Spleen (tissue), 11 donors: ENCODE measurements around the gene KPNA6. TPM values are rescaled to one million over a fixed set of nuclear protein-coding genes. Genes with fewer than 3 reads are reported as not detected.

ENCODE experiments used
- DNase-seq: peaks from one replicate; pipeline ENCODE4 v3.0.0-alpha.2; 2020
- H3K27ac ChIP-seq, 8 donors: fragments of 200-600 bp; sonication (generic) in 7 of 8; 1 replicate in 4 of 8; 2 replicates in 4 of 8; pipeline versions ENCODE4 v1.5.0 to v1.8.0; 2016 to 2021; ENCODE audit warnings: inconsistent platforms in 4 of 8, mild to moderate bottlenecking in 4 of 8, moderate library complexity in 1 of 8
- H3K27me3 ChIP-seq, 7 donors: fragments of 200-600 bp; sonication (generic) in 6 of 7; replicated peaks in 1 of 7; 1 replicate in 4 of 7; 2 replicates in 3 of 7; pipeline versions ENCODE4 v1.5.0 to v1.8.0; 2016 to 2021; ENCODE audit warnings: inconsistent platforms in 3 of 7, mild to moderate bottlenecking in 1 of 7
- H3K36me3 ChIP-seq, 6 donors: fragments of 200-600 bp; sonication (generic) in 5 of 6; 1 replicate in 4 of 6; 2 replicates in 2 of 6; pipeline versions ENCODE4 v1.5.0 to v1.8.0; 2016 to 2021; ENCODE audit warnings: inconsistent platforms in 2 of 6
- H3K4me1 ChIP-seq, 6 donors: fragments of 200-600 bp; sonication (generic) in 5 of 6; 1 replicate in 3 of 6; 2 replicates in 3 of 6; pipeline versions ENCODE4 v1.5.0 to v1.8.0; 2016 to 2021; ENCODE audit warnings: inconsistent platforms in 3 of 6
- H3K4me3 ChIP-seq, 8 donors: fragments of 200-600 bp; sonication (generic) in 7 of 8; 1 replicate in 4 of 8; 2 replicates in 4 of 8; pipeline versions ENCODE4 v1.5.0 to v1.8.0; 2016 to 2021; ENCODE audit warnings: inconsistent platforms in 4 of 8, mild to moderate bottlenecking in 4 of 8, moderate library complexity in 2 of 8
- H3K9me3 ChIP-seq, 8 donors: fragments of 200-600 bp; sonication (generic) in 7 of 8; 1 replicate in 4 of 8; 2 replicates in 4 of 8; pipeline versions ENCODE4 v1.5.0 to v1.8.0; 2016 to 2021; ENCODE audit warnings: inconsistent platforms in 4 of 8
- CTCF ChIP-seq, 11 experiments: fragments of 200-600 bp in 7 of 11; fragments of 450-650 bp in 4 of 11; sonication (generic) in 4 of 11; IDR thresholded peaks in 8 of 11; conservative IDR thresholded peaks in 3 of 11; 1 replicate in 7 of 11; 2 replicates in 4 of 11; pipeline versions ENCODE4 v1.4.0 to v1.8.0; 2016 to 2021; ENCODE audit warnings: antibody characterized with exemption in 11 of 11, inconsistent platforms in 4 of 11, mild to moderate bottlenecking in 1 of 11
- POLR2A ChIP-seq, 3 donors: fragments of 450-650 bp; IDR thresholded peaks; one replicate each; pipeline ENCODE4 v1.5.1; 2017; ENCODE audit warnings: antibody characterized with exemption in 3 of 3, mild to moderate bottlenecking in 1 of 3
- POLR2AphosphoS5 ChIP-seq, 3 donors: sonication (generic); formaldehyde crosslinking; IDR thresholded peaks; one replicate each; pipeline ENCODE4 v1.5.1; 2017; ENCODE audit warnings: antibody characterized with exemption in 3 of 3
- WGBS, 5 donors: extraction: QIAGEN DNeasy Blood & Tissue Kit in 3 of 5; methylation state at CpG; one replicate each; pipeline versions ENCODE4 v1.1.5 to v1.1.7; 2013 to 2018; 5-methylcytosine and 5-hydroxymethylcytosine counted together
- intact Hi-C: fragments of 100-400 bp; cut with DNase I; formaldehyde crosslinking; loops from one replicate; pipeline ENCODE4 v1.15.0; 2023; ENCODE audit warnings: low total_unique reads
- polyA plus RNA-seq, 3 donors: library from polyadenylated mRNA; stranded (reverse); fragments of 200-250 nt; gene quantifications; one replicate each; pipeline ENCODE4 v1.2.1, GENCODE V29; 2013
- total RNA-seq, 7 donors: library from RNA; depleted of rRNA in 3 of 7; stranded (reverse); fragments of >200 nt in 3 of 7; fragmentation: NEBNext Ultra II Directional in 4 of 7; extraction: Animal tissue kit (Norgen Biotek cat#: 25700) in 4 of 7; gene quantifications; one replicate each; pipeline versions ENCODE4 v1.1.0 to v1.2.1, GENCODE V29; 2016 to 2021
- donor health status: healthy with polysubstance abuse.
- donor health status: DM: no; HTN: no; CAD: no; lungs with moderate emphysema.
- donor health status: DM: no; HTN: no; CAD: no.
- donor health status: Bipolar disorder and iron deficiency.
- donor health status: healthy.
- donor health status: DM: no; HTN: no; CAD: no.
- donor health status: DM: yes; HTN: yes; CAD: no.

KPNA6 gene
- total and polyA plus RNA-seq, 10 donors: 3.5 to 57.1 (median 38.2) TPM

DNA sequence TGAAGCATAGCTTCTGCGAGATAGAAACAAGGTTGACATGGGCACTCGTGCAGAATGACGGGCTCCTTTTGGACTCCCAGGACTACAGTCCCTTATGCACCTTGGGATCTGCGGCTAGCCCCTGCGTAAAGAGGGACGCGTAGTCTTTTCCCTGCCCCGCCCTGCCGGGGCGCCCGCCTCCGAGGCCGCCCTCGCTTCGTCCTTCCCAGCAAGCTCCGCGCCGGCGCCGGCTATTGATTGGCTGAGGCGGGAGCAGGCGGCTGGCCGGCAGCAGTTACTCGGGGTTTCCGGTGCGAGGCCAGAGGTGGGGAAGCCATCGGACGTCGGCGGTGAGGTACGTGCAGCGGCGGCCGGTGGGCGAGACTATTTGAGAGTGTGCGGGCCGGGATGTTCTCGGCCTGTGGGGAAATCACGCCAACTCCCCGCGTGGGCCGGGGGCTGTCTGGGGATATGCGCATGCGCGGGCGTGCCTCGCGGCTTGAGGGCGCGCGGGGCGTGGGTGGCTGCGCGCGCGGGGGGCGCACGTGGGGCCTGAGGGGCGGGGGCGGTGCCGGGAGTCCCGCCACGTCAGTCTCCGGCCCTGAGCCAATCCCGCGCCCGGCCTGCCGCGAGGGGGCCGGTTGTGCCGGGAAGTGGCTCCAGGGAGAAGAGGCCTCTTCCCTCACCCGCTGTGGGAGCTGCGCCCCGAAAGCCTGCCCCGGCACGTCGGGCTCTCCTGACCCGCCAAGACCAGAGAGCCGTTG is 71.8 kb downstream of the KPNA6 start, which contains the start of gene TXLNA:
Gene TXLNA (plus strand): TSS at position 233 of the 743 bp plus-strand sequence. CDS start 671 bp downstream, outside the sequence.
- TF ChIP-seq POLR2AphosphoS5 (IDR thresholded peaks at IDR 0.05) (peak; percentile 85 to 94 (median 87)), POLR2A (IDR thresholded peaks at IDR 0.05) (peak in 1 of 3 donors; percentile 4), CTCF (IDR thresholded peaks at IDR 0.05 in 8 of 11, conservative IDR thresholded peaks at IDR 0.05 in 3 of 11) (peak in 6 of 11 experiments; percentile 11 to 43 (median 25))
- peak; percentile 99 for DNase-seq
- no peaks in the 10 kb centered on the region for H3K27me3 ChIP-seq
- H3K36me3 ChIP-seq: peaks cover 0 to 46% (median 23%) of the 10 kb centered on the region in 6 donors
- H3K4me3 ChIP-seq: peak within 1 kb of the TSS; percentile 50 to 88 (median 72)
- WGBS, 5 donors: 0% methylated on average over 14 to 79 of the region's 79 CpGs
- peaks cover 23 to 61% (median 53%) of the 10 kb centered on the region in 6 donors for H3K4me1 ChIP-seq
- peak within 1 kb of the TSS; percentile 72 to 96 (median 94) for H3K27ac ChIP-seq
- intact Hi-C loops: no loop called here
- H3K9me3 ChIP-seq: no peaks in the 10 kb centered on the region

DNA sequence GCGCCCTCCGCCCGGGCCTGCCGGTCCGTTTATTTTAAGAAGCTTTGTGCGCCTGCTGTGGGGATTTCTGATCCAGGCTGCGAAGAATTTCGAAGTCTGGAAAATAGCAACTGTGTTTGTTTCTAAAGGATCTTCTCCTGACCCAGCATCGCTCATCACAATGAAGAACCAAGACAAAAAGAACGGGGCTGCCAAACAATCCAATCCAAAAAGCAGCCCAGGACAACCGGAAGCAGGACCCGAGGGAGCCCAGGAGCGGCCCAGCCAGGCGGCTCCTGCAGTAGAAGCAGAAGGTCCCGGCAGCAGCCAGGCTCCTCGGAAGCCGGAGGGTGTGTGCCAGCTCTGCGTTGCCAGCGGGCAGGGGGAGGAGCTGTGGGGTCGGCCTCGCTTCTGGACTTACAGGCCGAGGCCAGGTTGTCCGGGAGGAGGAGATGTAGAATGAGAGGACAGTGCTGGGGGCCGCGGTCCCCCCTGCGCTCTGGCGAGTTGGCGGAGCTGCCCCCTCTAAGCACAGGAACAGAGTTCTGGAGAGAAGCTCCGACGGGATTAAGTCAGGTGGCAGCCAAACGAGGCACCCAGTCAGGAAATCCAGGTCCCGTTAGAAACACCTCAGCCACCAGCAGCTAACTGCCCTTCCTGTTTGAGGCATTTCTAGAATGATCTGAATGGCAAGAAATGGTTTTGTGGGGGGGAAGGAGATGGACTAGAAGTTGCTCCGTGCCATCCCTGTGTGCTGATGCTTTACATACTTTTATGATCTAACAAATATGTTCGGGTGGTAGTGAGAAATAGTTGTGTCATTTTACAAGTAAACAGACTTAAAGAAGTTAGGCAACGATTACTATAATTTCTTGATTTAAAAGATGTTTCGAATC is 72.6 kb downstream of the KPNA6 start:
- peak overlapping the region; percentile 72 to 96 (median 94) for H3K27ac ChIP-seq
- WGBS, 5 donors: 5 to 11% (median 7%) methylated on average over 28 to 36 of the region's 36 CpGs
- no peak for TF ChIP-seq POLR2AphosphoS5 (IDR thresholded peaks at IDR 0.05)
- TF ChIP-seq POLR2A (IDR thresholded peaks at IDR 0.05): peak in 1 of 3 donors; percentile 2
- H3K4me1 ChIP-seq: peaks cover 23 to 68% (median 58%) of the 10 kb centered on the region in 6 donors
- H3K4me3 ChIP-seq: peak overlapping the region; percentile 50 to 88 (median 72)
- no peaks in the 10 kb centered on the region for H3K9me3 ChIP-seq
- intact Hi-C loops: no loop called here
- peak; percentile 88 for DNase-seq
- H3K36me3 ChIP-seq: peaks cover 0 to 46% (median 30%) of the 10 kb centered on the region in 6 donors
- H3K27me3 ChIP-seq: no peaks in the 10 kb centered on the region

GRCh38 chr1:32181065-32181464 is 73.2 kb downstream of the KPNA6 start:
- TF ChIP-seq POLR2A (IDR thresholded peaks at IDR 0.05) (no peak), CTCF (IDR thresholded peaks at IDR 0.05 in 8 of 11, conservative IDR thresholded peaks at IDR 0.05 in 3 of 11) (no peak), POLR2AphosphoS5 (IDR thresholded peaks at IDR 0.05) (no peak)

GRCh38 chr1:32181563-32181962 is 73.7 kb downstream of the KPNA6 start:
- Histone ChIP-seq H3K4me3 (peak overlapping the region in 4 of 8 donors; percentile 67 to 88 (median 78)), H3K27me3 (no peaks in the 10 kb centered on the region), H3K9me3 (no peaks in the 10 kb centered on the region), H3K36me3 (peaks cover 0 to 56% (median 41%) of the 10 kb centered on the region in 6 donors), H3K27ac (peak overlapping the region in 5 of 8 donors; percentile 93 to 96 (median 94)), H3K4me1 (peaks cover 23 to 78% (median 65%) of the 10 kb centered on the region in 6 donors)
- TF ChIP-seq POLR2AphosphoS5 (IDR thresholded peaks at IDR 0.05) (no peak), CTCF (IDR thresholded peaks at IDR 0.05 in 8 of 11, conservative IDR thresholded peaks at IDR 0.05 in 3 of 11) (no peak), POLR2A (IDR thresholded peaks at IDR 0.05) (no peak)
- WGBS, 5 donors: 79 to 90% (median 84%) methylated on average over 5 of the region's 5 CpGs
- intact Hi-C loops: no loop called here
- no peak for DNase-seq

More at GRCh38 chr1:32181065-32181464, 73.2 kb downstream of the KPNA6 start:
- Histone ChIP-seq H3K36me3 (peaks cover 0 to 51% (median 36%) of the 10 kb centered on the region in 6 donors), H3K27me3 (no peaks in the 10 kb centered on the region), H3K4me3 (peak overlapping the region; percentile 50 to 88 (median 72)), H3K9me3 (no peaks in the 10 kb centered on the region), H3K27ac (peak overlapping the region in 7 of 8 donors; percentile 72 to 96 (median 94)), H3K4me1 (peaks cover 23 to 73% (median 61%) of the 10 kb centered on the region in 6 donors)
- no peak for DNase-seq
- 69 to 83% (median 82%) methylated on average over 9 of the region's 9 CpGs for WGBS, 5 donors
- intact Hi-C loops: no loop called here
